Activated CD8-positive, alpha-beta memory T cell treated with anti-CD3 and anti-CD28 coated beads for 36 hours (primary cell): Measurements from ENCODE around the gene TMSB10. TPM values are rescaled to one million over a fixed set of nuclear protein-coding genes. Genes with fewer than 3 reads are reported as not detected.

Experiments
- CTCF ChIA-PET: fragments of 350-600 bp; sonication (Branson Sonifier 250); formaldehyde crosslinking; loops from one replicate; lab custom pipeline; 2021; ENCODE audit warnings: antibody characterized with exemption; lab: Charles Lee
- POLR2A ChIA-PET: fragments of 350-600 bp; sonication (Branson Sonifier 250); formaldehyde crosslinking; loops from one replicate; lab custom pipeline; 2021; ENCODE audit warnings: antibody characterized with exemption; lab: Charles Lee
- total RNA-seq, 2 experiments: library from RNA; stranded (reverse); gene quantifications; one replicate each; pipeline ENCODE4 v1.2.3, GENCODE V29; 2021

The TMSB10 gene
- total RNA-seq, 2 experiments from 2014 or later: 1,288 to 1,305 TPM

DNA sequence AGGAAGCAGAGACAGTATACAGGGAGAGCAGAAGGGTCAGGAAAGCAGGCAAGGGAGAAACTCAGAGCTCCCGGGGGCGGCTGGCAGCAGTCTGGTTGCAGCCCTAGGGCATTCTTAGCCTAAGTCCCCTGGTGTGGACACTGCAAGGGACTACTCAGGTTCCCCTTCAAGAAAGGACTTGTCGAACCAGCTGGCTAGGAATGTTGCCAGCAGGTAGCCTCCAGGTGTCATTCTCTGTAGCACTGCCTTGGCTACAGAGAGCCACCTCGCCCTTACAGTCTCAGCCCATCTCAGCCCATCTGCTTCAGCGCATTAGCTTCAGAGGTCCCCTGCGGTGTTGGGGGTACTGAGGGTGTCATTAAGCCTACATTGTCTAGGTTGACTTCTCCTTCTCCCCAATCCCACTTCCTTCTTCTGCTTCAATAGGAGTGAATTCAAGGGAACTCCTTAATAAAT is 11.3 kb upstream of the TMSB10 start:
- ChIA-PET CTCF (interaction anchor here (0.6 to 3.0 kb wide), 3 partner anchors 10 to 32 kb away, joined by 3 to 16 read pairs (median 3); partner anchors contain the start of gene TRABD2A), POLR2A (interaction anchor here (1.4 kb wide), 2 partner anchors 11 to 14 kb away, joined by 4 read pairs; partner anchors contain the start of gene TRABD2A)

DNA sequence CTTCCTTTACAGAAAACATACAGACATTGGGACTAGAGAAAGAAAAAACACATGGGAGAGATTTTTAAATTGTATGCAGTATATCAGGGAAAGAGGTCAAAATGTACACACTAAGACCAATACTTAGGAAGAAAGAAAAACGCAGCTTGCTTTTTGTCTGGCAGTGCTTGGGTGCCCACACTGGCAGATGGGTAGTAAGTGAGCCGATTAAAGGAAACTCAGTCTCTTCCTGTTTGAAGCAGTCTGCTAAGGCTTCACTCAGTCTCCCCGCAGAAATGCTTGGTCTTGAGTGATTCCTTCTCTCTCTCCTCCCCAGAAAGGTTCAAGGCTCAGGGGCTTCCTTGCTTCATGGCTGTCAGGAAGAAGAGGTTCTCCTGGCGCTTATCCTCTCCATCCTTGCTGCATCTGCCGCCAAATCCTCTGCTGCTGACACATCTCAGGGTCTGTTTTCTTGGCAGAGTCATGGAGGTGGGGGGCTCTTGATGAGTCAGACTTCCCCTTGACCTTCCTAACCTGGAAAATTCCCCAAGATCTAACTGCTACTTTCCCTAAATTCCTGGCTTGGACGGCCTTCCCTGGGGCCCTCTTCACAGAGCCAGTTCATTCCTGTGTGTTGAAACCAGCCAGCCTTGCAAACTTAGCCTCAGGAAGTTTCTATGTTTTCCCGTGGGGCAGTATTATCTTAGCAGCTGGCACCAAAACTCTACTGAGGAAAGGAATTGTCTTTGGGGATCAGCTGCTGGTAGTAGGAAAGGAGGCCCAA is 10.5 kb upstream of the TMSB10 start:
- ChIA-PET POLR2A (interaction anchor here (1.4 kb wide), 2 partner anchors 10 to 14 kb away, joined by 4 read pairs; partner anchors contain the start of gene TRABD2A), CTCF (interaction anchor here (0.6 to 3.0 kb wide), 2 partner anchors 14 to 31 kb away, joined by 3 to 16 read pairs; partner anchors contain the start of gene TRABD2A)

DNA sequence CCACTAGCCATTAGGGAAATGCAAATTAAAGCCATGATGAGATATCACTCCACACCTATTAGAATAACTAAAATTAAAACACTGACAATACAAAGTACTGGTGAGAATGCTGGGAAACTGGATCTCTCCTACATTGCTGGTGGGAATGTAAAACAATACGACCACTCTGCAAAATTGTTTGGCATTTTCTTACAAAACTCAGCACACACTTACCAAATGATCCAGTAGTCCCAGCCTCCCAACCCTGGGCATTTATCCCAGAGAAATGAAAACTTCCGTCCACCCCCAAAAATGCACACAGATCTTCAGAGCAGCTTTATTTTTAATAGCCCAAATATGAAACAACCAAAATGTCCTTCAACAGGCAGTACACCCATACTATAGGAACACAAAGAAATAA is 8.9 kb upstream of the TMSB10 start:
- POLR2A ChIA-PET: no interaction called here
- CTCF ChIA-PET: interaction anchor here (0.6 to 1.1 kb wide), 2 partner anchors 9 to 13 kb away, joined by 3 read pairs; no protein-coding TSS in a partner anchor

DNA sequence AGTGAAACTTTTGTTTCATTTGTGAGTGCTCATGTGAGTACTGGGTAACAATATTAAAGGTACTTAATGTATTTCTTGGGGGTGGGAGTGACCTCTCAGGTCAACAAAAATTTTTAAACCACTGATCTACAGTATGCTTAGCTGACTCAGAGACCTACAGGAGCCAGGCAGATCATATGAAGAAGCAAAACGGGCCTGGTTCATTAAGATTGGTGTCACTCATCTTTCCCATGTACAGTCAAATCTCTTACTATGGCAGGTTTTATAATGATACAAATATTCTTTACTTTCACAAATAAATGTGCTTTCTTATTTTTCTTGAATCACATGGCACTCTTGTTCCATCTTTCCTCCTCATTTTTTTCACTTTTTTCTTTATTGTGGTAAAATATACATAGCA is 7.7 kb upstream of the TMSB10 start:
- ChIA-PET POLR2A (interaction anchor here (0.6 to 2.6 kb wide), 4 partner anchors 9 to 49 kb away, joined by 3 to 11 read pairs (median 6); no protein-coding TSS in a partner anchor), CTCF (interaction anchor here (1.3 to 2.4 kb wide), 4 partner anchors 11 to 28 kb away, joined by 3 to 9 read pairs (median 6); partner anchors contain the start of gene TRABD2A)

DNA sequence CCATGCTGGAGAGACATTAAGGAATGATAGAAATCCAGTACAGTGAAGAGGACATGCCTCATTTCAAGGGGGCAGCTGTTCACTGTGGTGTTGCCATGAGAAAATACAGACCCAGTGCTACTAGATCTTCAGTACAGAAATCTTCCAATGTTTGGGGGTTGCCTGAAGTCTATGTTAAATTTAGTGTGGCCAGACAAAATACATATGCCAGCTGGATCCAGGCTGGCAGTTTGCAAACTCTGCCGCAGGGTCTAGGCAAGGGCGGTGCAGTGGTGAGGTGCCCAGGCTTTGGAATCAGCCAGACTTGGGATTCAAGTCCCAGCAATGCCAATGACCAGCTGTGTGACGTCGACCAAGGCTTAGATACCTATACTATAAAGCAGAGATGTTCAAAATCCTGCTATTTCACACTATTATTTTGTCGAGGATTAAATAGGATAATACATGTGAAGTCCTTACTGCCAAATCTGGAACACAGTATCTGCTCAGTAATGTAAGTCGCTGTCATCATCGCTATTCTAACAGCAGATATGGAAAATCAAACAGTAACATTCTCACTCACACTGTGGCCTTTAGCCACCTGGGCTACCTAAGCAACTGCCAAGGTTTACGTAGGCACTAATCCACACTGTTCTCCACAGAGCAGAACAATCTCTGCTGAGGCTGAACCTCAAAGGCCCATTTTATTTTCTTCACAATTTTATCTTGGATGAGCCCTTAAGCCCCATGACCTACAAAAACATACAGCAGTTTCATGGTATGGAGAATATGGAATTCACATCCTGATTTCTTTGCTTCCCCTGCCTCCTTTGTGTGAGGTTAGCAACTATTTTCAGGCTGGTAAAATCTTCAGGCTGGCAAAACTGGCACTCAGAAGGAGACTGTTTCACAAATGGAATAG is 5.9 kb upstream of the TMSB10 start:
- ChIA-PET CTCF (interaction anchor here (0.6 to 4.2 kb wide), 4 partner anchors 8 to 26 kb away, joined by 3 to 17 read pairs (median 6); no protein-coding TSS in a partner anchor), POLR2A (interaction anchor here (0.5 to 2.6 kb wide), 2 partner anchors 12 to 30 kb away, joined by 10 to 11 read pairs; no protein-coding TSS in a partner anchor)

DNA sequence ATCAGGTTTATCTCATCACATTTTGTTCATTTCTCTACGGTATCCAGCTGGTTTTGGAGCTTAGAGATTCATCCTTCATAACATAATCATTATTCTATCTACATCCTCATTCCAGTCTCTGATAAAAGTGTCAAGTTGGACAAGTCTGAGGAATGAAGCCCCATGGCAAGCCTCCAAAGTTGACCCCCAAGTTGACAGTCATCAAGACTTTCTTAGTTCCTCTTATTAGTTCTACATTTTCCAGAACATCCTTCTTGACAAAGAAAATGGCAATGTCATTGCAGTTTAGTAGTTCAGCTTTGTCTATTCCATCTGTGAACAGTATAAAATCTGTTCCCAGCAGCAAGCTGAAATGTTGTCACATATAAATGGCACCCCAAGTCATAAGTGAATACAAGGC is 4.5 kb upstream of the TMSB10 start:
- CTCF ChIA-PET: interaction anchor here (1.0 to 4.2 kb wide), 4 partner anchors 12 to 25 kb away, joined by 3 to 17 read pairs (median 4); no protein-coding TSS in a partner anchor
- POLR2A ChIA-PET: interaction anchor here (1.0 kb wide), 1 partner anchor 25 kb away, joined by 3 read pairs; no protein-coding TSS in a partner anchor

DNA sequence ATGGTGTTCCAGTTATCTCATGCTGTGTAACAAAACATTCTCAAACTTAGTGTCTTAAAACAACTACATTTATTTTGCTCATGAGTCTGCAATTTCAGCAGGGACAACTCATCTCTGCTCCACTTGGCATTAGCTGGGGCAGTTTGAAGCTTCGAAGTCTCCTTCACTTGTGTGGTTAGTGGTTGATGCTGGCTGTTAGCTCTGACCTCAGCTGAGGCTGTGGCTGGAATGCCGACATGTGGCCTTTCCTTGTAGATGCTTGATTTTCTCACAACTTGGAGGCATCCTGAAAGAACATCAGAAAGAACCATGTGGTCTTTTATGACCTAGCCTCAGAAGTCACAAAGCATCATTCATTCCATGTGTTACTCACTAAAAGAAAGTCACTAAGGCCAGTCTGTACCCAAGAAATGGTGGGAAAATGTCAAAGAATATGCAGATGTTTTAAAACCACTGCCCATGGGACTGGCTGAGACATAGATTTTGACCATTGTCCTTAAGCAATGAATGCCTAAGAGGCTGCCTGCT is 3.8 kb upstream of the TMSB10 start:
- ChIA-PET CTCF (interaction anchor here (1.0 to 4.2 kb wide), 3 partner anchors 12 to 24 kb away, joined by 3 to 17 read pairs (median 3); no protein-coding TSS in a partner anchor), POLR2A (interaction anchor here (1.0 kb wide), 1 partner anchor 25 kb away, joined by 3 read pairs; no protein-coding TSS in a partner anchor)

DNA sequence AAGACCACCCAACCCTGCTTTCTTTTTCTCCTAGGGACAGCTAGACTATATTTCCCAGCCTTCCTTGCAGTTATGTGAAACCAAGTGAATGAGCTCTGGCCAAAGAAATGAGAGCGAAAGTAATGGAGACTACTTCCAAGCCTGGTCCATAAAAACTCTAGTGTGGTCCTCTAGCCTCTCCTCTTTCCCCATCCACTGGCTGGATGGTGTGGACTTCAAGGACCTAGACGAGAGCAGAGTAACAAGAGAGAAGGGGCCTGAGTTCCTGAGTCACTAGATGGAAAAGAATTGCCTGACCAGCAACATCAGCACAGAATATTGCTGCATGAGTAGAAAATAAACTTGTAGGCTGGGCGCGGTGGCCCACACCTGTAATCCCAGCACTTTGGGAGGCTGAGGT is 2.9 kb upstream of the TMSB10 start:
- ChIA-PET POLR2A (no interaction called here), CTCF (interaction anchor here (1.5 to 4.2 kb wide), 2 partner anchors 13 to 23 kb away, joined by 3 to 17 read pairs; no protein-coding TSS in a partner anchor)

DNA sequence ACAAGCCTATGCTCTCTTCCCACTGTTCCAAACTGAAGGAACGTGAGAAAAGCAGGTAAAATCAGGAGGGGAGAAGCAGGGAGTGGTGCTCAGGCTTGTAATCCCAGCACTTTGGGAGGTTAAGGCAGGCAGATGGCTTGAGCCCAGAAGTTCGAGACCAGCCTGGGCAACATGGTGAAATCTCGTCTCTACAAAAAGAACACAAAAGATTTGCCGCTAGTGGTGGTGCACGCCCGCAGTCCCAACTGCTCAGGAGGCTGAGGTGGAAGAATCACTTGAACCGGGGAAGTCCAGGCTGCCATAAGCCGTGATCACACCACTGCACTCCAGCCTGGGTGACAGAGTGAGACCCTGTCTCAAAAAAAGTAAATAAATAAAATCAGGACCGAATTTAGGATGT is 1.3 kb upstream of the TMSB10 start:
- CTCF ChIA-PET: interaction anchor here (0.7 to 4.8 kb wide), 5 partner anchors 10 to 34 kb away, joined by 3 to 42 read pairs (median 19); partner anchors contain the start of gene TRABD2A
- POLR2A ChIA-PET: interaction anchor here (0.7 to 4.5 kb wide), 4 partner anchors 10 to 34 kb away, joined by 3 to 37 read pairs (median 8); partner anchors contain the start of gene TRABD2A

DNA sequence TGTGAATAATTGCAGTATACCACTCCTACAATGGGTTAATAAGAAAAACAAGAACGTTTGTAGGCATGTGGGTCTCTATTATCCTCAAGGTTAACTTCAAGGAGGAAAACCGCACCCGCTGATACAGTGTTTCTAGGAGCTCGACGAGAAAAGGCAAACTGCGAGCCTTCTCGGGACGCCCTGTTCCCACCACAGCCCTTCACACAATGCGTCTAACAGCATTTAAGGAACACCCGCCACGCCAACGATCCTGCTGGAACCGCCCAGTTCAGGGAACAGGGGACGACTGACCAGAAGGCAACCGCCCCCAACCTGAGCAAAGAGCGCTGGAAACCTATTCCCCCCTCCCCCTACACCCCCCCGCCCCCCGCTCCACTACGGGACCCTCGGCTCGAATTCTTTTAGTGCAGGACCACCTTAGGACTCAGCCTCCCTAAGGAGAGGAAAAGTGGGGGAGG is 710 bp upstream of the TMSB10 start:
- ChIA-PET CTCF (interaction anchor here (1.0 to 4.8 kb wide), 5 partner anchors 11 to 35 kb away, joined by 3 to 42 read pairs (median 19); partner anchors contain the start of gene TRABD2A), POLR2A (interaction anchor here (0.7 to 4.5 kb wide), 5 partner anchors 10 to 33 kb away, joined by 3 to 37 read pairs (median 13); partner anchors contain the start of gene TRABD2A)

DNA sequence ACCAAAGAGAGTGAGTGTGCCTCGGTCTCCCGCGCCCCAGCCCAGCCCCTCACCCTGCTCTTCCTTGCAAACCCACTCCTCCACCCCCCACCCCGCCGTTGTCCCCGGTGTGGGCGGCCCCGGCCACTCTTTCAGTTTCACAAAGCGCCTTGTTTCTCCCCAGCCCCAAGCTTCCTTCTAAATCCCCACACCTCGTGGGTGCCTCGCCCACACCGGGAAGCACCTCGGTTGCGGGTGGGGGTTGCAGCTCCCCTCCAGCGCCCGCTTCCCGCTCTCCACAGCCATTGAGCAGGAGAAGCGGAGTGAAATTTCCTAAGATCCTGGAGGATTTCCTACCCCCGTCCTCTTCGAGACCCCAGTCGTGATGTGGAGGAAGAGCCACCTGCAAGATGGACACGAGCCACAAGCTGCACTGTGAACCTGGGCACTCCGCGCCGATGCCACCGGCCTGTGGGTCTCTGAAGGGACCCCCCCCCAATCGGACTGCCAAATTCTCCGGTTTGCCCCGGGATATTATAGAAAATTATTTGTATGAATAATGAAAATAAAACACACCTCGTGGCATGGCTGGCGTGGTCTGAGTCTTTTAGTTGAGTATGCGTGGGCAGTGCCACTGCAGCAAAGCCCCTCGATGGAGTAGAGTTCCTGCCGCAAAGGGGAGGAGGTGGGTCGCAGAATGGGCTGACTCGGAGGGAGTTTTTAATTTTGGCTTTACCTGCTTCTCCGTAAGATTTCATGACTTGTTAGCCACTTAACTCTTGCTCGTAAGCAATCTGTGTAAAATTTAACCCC is 848 bp downstream of the TMSB10 start:
- POLR2A ChIA-PET: interaction anchor here (0.6 to 4.5 kb wide), 14 partner anchors 8 to 635 kb away, joined by 3 to 37 read pairs (median 5); partner anchors contain the start of genes KCMF1 and TRABD2A
- CTCF ChIA-PET: interaction anchor here (0.7 to 4.8 kb wide), 6 partner anchors 12 to 279 kb away, joined by 3 to 42 read pairs (median 12); partner anchors contain the start of gene TRABD2A

DNA sequence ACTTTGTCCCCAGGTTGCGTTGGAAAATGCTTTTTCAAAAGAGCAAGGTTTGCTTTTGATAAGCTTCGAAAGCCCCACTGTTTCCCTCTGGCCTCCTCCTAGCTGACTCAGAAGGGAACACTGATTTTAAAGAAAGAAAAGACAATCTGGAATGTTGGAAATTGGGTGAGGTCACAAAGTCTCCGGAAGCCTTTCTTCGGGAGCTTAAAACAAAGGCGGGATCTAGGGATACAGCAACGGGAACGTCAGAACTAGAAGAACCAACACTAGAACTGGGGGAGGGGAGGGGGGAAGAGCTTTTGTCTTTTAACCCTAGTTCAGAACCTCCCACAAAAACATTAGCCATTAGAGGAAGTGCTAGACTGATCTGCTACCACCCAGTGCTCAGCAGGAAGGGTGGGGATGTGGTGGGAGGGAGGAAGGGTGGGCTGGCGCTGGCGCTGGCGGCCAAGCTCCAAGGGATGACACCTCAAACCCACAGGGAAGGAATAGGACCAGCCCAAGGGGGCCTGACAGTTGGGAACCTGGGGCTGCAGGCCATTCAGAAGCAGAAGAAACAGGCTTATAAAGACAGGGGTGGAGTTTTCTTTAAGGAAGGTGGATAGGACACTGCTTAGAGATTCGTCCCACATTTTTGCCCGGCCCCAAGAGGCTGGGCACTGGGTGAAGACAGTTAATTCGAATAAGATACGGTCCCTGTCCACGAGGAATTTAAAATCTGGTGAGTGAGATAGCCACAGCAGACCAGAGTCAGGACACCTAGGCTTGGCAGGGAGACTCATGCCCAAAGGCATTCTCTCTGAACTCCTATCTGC is 1.7 kb downstream of the TMSB10 start:
- CTCF ChIA-PET: interaction anchor here (0.7 to 4.8 kb wide), 8 partner anchors 8 to 280 kb away, joined by 3 to 42 read pairs (median 4); partner anchors contain the start of gene TRABD2A
- POLR2A ChIA-PET: interaction anchor here (0.6 to 4.5 kb wide), 14 partner anchors 9 to 634 kb away, joined by 3 to 37 read pairs (median 5); partner anchors contain the start of genes KCMF1 and TRABD2A

DNA sequence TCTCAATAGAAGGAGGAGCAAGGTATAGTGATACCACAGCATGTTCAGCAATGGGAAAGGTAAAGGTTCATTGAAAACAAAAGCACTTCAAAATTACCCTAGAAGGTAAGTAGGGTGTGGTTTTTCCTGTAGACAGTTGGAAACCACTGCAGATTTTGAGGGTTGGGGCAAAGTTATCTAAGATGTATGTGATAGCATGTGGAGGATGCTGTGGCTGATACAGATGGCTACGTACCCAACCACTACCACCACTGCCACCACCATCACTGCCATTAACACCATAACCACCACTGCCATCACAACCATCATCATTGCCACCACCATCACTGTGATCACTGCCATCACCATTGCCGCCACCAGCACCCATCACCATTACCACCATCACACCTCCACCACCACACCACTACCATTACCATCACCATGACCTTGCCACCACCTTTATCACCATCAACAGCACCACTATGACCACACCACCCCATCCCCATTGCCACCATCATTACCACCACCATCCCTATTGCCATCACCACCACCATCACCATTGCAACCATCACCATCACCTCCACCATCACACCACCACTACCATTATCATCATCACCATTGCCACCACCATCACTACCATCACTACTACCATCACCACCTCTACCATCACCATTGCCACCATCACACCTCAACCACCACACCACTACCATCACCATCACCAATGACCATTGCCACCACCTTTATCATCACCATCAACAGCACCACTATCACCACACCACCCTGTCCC is 3.7 kb downstream of the TMSB10 start:
- ChIA-PET POLR2A (interaction anchor here (0.6 kb wide), 1 partner anchor 313 kb away, joined by 4 read pairs; no protein-coding TSS in a partner anchor), CTCF (interaction anchor here (4.7 kb wide), 1 partner anchor 17 kb away, joined by 42 read pairs; no protein-coding TSS in a partner anchor)

DNA sequence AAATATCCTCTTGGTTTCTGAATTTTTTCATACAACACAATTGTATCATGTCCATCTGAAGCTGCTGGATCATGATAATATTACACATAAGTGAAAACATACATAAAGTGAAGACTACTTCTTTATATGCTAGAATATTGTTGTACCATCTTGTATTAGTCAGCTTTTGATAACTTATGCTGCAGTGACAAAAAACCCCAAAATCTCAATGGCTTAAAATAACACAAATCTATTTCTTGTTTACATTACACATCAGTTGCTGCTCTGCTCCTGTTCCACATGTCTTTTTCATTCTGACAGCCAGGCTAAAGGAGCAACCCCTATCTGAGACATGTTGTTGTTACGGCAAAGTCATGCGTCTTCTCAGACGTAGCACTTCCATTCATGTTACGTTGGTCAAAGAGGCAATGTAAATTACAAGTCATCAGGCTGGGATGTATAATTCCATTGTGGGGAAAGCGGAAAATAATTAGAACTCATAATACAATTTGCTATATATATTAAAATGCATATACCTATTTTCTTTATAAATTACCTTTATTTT is 5.8 kb downstream of the TMSB10 start:
- POLR2A ChIA-PET: interaction anchor here (0.9 kb wide), 1 partner anchor 14 kb away, joined by 4 read pairs; no protein-coding TSS in a partner anchor

More for the DNA sequence above, 5.8 kb downstream of the TMSB10 start:
- CTCF ChIA-PET: interaction anchor here (1.6 kb wide), 1 partner anchor 15 kb away, joined by 5 read pairs; no protein-coding TSS in a partner anchor
